HG02798 (cell line): ENCODE measurements around the gene R3HCC1L.
A peak's percentile ranks its signal among the peaks of the same experiment; 100 is the strongest.

Source experiments
- ATAC-seq: cut with Tn5 transposase; IDR thresholded peaks from one replicate; pipeline ENCODE4 v1.9.1; 2021; ENCODE audit warnings: mild to moderate bottlenecking; ENCODE audit not compliant: unreplicated experiment, poor library complexity

R3HCC1L gene

GRCh38 chr10:98134431-98135221 is at the start of gene R3HCC1L:
Gene R3HCC1L, plus strand, starts transcription at chr10:98134657. Its CDS starts 73,458 bp downstream, at chr10:98208115.
- peak; percentile 91 for ATAC-seq

GRCh38 chr10:98085238-98085637 is 49.2 kb upstream of the R3HCC1L start:
- ATAC-seq: no peak

GRCh38 chr10:98086837-98087708 is 47.4 kb upstream of the R3HCC1L start:
- ATAC-seq: no peak

- ATAC-seq: no peak
Measured at GRCh38 chr10:98088186-98088971, 46.1 kb upstream of the R3HCC1L start.

- no peak for ATAC-seq
Measured at GRCh38 chr10:98090822-98091221, 43.6 kb upstream of the R3HCC1L start.

- no peak for ATAC-seq
Measured at GRCh38 chr10:98096316-98096715, 38.1 kb upstream of the R3HCC1L start.

- no peak for ATAC-seq
Measured at GRCh38 chr10:98096731-98097130, 37.7 kb upstream of the R3HCC1L start.

- ATAC-seq: no peak
Measured at GRCh38 chr10:98097175-98097574, 37.3 kb upstream of the R3HCC1L start.

- no peak for ATAC-seq
Measured at GRCh38 chr10:98097616-98098015, 36.8 kb upstream of the R3HCC1L start.

GRCh38 chr10:98098247-98098646 is 36.2 kb upstream of the R3HCC1L start:
- no peak for ATAC-seq

GRCh38 chr10:98100476-98100875 is 34.0 kb upstream of the R3HCC1L start:
- no peak for ATAC-seq

- no peak for ATAC-seq
Measured at GRCh38 chr10:98101366-98101765, 33.1 kb upstream of the R3HCC1L start.

GRCh38 chr10:98104125-98104524 is 30.3 kb upstream of the R3HCC1L start:
- no peak for ATAC-seq

- ATAC-seq: no peak
Measured at GRCh38 chr10:98106531-98106930, 27.9 kb upstream of the R3HCC1L start.

GRCh38 chr10:98107644-98108430 is 26.6 kb upstream of the R3HCC1L start:
- no peak for ATAC-seq

GRCh38 chr10:98110356-98110755 is 24.1 kb upstream of the R3HCC1L start:
- no peak for ATAC-seq

- no peak for ATAC-seq
Measured at GRCh38 chr10:98115031-98115787, 19.2 kb upstream of the R3HCC1L start.

GRCh38 chr10:98119891-98120290 is 14.6 kb upstream of the R3HCC1L start:
- no peak for ATAC-seq
